Subcutaneous adipose tissue (tissue), 4 donors: Measurements from ENCODE around the gene SCGB3A2. TPM values are rescaled to one million over a fixed set of nuclear protein-coding genes. Genes with fewer than 3 reads are reported as not detected.

Experiments
- CTCF ChIP-seq: fragments of 450-650 bp; IDR thresholded peaks from one replicate; pipeline ENCODE4 v1.5.1; 2016; ENCODE audit warnings: low read depth, mild to moderate bottlenecking, control low read depth, antibody characterized with exemption, moderate library complexity
- total RNA-seq, 4 donors: library from RNA; depleted of rRNA; stranded (reverse); fragments of >200 nt; gene quantifications; one replicate each; pipeline ENCODE4 v1.1.0, GENCODE V29; 2016

Gene SCGB3A2
- total RNA-seq, 4 donors from 2014 or later = not detected

- no peak for TF ChIP-seq CTCF
Measured at GRCh38 chr5:147901599-147902039, 23.1 kb downstream of the SCGB3A2 start.

GRCh38 chr5:147902609-147903115 is 24.2 kb downstream of the SCGB3A2 start:
- TF ChIP-seq CTCF = no peak

GRCh38 chr5:147904110-147904509 is 25.6 kb downstream of the SCGB3A2 start:
- TF ChIP-seq CTCF = no peak

GRCh38 chr5:147906326-147907095 is 28.0 kb downstream of the SCGB3A2 start, which contains the start of gene C5orf46:
Gene C5orf46 (minus strand): TSS chr5:147906538. CDS start chr5:147906501, 37 bp downstream.
- no peak for TF ChIP-seq CTCF

GRCh38 chr5:147911427-147911826 is 32.9 kb downstream of the SCGB3A2 start:
- no peak for TF ChIP-seq CTCF

- no peak for TF ChIP-seq CTCF
Measured at GRCh38 chr5:147912011-147912410, 33.5 kb downstream of the SCGB3A2 start.

GRCh38 chr5:147913786-147914185 is 35.3 kb downstream of the SCGB3A2 start:
- TF ChIP-seq CTCF = no peak
